BLaER1 (cell line): ENCODE measurements around the gene PEPD.

Experiments used
- H3K27ac ChIP-seq: shearing (Covaris generic); formaldehyde crosslinking; 2 replicates; pipeline ENCODE4 v1.8.1; 2022
- H3K27me3 ChIP-seq: shearing (Covaris generic); formaldehyde crosslinking; 2 replicates; pipeline ENCODE4 v1.8.1; 2022
- H3K36me3 ChIP-seq: shearing (Covaris generic); formaldehyde crosslinking; 2 replicates; pipeline ENCODE4 v1.8.1; 2022
- H3K4me1 ChIP-seq: shearing (Covaris generic); formaldehyde crosslinking; 2 replicates; pipeline ENCODE4 v1.8.1; 2022
- H3K4me2 ChIP-seq: shearing (Covaris generic); formaldehyde crosslinking; 2 replicates; pipeline ENCODE4 v1.8.1; 2022
- H3K4me3 ChIP-seq: shearing (Covaris generic); formaldehyde crosslinking; 2 replicates; pipeline ENCODE4 v1.8.1; 2022
- H3K9ac ChIP-seq: shearing (Covaris generic); formaldehyde crosslinking; 2 replicates; pipeline ENCODE4 v1.8.1; 2022
- H3K9me3 ChIP-seq: shearing (Covaris generic); formaldehyde crosslinking; 2 replicates; pipeline ENCODE4 v1.8.1; 2022
- H4K20me1 ChIP-seq: shearing (Covaris generic); formaldehyde crosslinking; 2 replicates; pipeline ENCODE4 v1.8.1; 2022
- Cebpa-rat ChIP-seq: shearing (Covaris generic); IDR thresholded peaks from 2 replicates; pipeline ENCODE4 v1.8.1; 2022

Gene PEPD

GRCh38 chr19:33343859-33344572 lies 177.6 kb downstream of the PEPD start:
- H3K4me3 ChIP-seq, result no peak overlapping the region
- no peaks in the 10 kb centered on the region for H3K9me3 ChIP-seq
- H3K27ac ChIP-seq, result no peak overlapping the region
- H3K4me2 ChIP-seq, result 0 out of 2 replicates have a peak overlapping the region, but pooled peaks have one; percentile 15
- no peaks in the 10 kb centered on the region for H3K27me3 ChIP-seq
- H3K36me3 ChIP-seq, result no peaks in the 10 kb centered on the region
- peaks cover 7% of the 10 kb centered on the region; the same call in 1 of the 2 replicates for H3K4me1 ChIP-seq
- no peak overlapping the region for H3K9ac ChIP-seq
- no peaks in the 10 kb centered on the region for H4K20me1 ChIP-seq
- no peak for TF ChIP-seq Cebpa-rat

GRCh38 chr19:33343301-33343700 lies 178.3 kb downstream of the PEPD start:
- TF ChIP-seq Cebpa-rat, result no peak
- H3K4me3 ChIP-seq, result no peak overlapping the region
- H4K20me1 ChIP-seq, result no peaks in the 10 kb centered on the region
- no peak overlapping the region for H3K4me2 ChIP-seq
- no peak overlapping the region for H3K27ac ChIP-seq
- H3K27me3 ChIP-seq, result no peaks in the 10 kb centered on the region
- peaks cover 7% of the 10 kb centered on the region; the same call in 1 of the 2 replicates for H3K4me1 ChIP-seq
- no peaks in the 10 kb centered on the region for H3K9me3 ChIP-seq
- no peak overlapping the region for H3K9ac ChIP-seq
- no peaks in the 10 kb centered on the region for H3K36me3 ChIP-seq

DNA sequence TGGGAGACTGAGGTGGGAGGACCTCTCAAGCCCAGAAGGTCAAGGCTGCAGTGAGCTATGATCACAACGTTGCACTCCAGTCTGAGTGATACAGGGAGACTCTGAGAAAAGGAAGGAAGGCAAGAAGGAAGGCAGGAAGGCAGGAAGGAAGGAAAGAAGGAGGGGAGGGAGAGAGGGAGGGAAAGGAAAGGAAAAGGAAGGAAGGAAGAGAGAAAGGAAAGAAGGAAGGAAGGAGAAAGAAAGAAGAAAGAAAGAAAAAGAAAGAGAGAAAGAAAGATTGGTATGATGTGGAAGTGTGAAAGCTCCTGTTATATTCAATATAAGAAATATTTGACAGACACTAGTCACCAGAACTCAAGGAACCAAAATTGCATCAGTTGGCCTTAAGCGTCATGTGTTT lies 180.6 kb downstream of the PEPD start:
- peaks cover 7% of the 10 kb centered on the region; the same call in 1 of the 2 replicates for H3K4me1 ChIP-seq
- no peak overlapping the region for H3K9ac ChIP-seq
- H3K4me3 ChIP-seq, result no peak overlapping the region
- H3K27ac ChIP-seq, result no peak overlapping the region
- no peak for TF ChIP-seq Cebpa-rat
- H3K27me3 ChIP-seq, result no peaks in the 10 kb centered on the region
- no peaks in the 10 kb centered on the region for H3K36me3 ChIP-seq
- no peaks in the 10 kb centered on the region for H4K20me1 ChIP-seq
- H3K4me2 ChIP-seq, result no peak overlapping the region
- H3K9me3 ChIP-seq, result no peaks in the 10 kb centered on the region

DNA sequence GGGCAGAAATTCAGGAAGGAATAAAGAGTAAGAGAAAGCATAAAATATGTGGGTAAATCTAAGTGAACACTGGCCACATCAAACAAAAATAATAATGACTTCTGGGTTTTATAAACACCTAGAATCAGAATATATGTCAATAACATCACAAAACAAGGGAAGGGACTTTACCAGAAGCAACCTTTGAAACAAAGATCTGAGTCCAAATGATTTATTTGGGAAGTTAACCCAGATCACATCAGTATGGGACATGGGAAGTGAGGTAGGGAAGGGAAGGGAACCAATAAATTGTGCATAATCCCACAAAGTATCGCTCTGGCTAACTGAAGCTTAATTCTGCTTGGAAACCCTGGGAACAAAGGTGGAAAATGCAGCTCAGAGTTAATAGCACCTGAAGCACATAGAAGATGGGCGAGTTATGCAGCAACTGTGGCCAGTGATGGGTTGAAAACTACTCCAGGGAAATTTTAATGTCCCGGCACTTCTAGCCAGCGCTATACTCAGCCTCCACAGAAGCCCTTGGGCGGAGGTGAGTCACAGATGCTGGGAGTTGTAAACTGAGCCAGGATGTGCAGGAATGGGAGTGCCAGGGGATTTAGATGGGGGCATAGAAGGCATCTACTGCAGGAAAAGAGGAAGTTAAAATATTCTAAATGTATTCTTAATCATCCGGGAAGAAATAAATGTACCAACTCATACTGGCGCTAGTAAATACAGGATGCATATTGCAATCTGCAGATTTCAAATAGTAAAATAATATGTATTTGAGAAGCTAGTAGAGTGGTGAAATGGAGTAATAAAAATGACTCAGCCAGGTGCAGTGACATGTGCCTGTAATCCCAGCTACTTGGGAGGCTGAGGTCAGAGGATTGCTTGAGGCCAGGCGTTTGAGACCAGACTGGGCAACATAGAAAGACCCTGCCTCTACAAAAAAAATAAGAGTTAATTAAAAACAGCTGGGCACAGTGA lies 182.3 kb downstream of the PEPD start:
- Histone ChIP-seq H3K27ac (no peak overlapping the region), H3K9me3 (no peaks in the 10 kb centered on the region), H4K20me1 (no peaks in the 10 kb centered on the region), H3K4me2 (no peak overlapping the region), H3K4me1 (peaks cover 7% of the 10 kb centered on the region; the same call in 1 of the 2 replicates), H3K4me3 (no peak overlapping the region), H3K27me3 (no peaks in the 10 kb centered on the region), H3K9ac (no peak overlapping the region), H3K36me3 (no peaks in the 10 kb centered on the region)
- no peak for TF ChIP-seq Cebpa-rat
